ENCODE data around the gene SIGLEC1.

Gene SIGLEC1

GRCh38 chr20:3744806-3745685, 32.6 kb upstream of the SIGLEC1 start:
- peak; percentile 47 for DNase-seq (ENCODE audit: low read depth, low spot score)

DNA sequence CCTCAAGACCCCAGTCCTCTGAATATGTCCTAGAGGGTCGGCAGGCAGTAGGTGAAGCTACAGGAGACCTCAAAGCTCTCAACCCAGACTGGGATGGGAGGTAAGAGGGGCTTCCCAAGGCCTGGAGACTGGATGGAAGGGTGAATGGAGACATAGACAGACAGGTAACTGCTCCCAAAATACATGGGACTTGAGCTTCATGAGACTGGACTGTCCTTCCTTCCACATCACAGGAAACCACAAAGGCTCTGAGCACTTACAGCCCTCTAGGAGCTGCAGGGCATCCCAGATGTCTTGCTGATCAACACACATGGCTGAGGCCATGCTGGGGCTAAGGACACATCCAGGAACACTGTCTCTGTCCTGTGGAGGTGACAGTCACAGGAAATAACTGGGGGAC, 31.6 kb upstream of the SIGLEC1 start:
- no peak for DNase-seq (ENCODE audit: low read depth, low spot score)

DNA sequence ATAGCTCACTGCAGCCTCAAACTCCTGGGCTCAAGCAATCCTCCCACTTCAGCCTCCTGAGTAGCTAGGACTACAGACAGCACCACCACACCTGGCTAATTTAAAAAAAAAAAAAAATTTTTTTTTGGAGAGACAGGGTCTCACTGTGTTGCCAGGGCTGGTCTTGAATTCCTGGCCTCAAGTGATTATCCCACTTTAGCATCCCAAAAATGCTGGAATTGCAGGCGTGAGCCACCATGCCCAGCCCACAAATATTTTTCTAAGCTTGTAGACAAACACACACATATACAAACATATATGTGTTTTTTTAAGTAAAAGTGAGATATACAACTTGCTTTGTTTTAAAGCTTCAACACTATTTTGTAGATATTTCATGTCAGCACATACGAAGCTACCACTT, 30.9 kb upstream of the SIGLEC1 start:
- DNase-seq (ENCODE audit: low read depth, low spot score) = no peak

DNA sequence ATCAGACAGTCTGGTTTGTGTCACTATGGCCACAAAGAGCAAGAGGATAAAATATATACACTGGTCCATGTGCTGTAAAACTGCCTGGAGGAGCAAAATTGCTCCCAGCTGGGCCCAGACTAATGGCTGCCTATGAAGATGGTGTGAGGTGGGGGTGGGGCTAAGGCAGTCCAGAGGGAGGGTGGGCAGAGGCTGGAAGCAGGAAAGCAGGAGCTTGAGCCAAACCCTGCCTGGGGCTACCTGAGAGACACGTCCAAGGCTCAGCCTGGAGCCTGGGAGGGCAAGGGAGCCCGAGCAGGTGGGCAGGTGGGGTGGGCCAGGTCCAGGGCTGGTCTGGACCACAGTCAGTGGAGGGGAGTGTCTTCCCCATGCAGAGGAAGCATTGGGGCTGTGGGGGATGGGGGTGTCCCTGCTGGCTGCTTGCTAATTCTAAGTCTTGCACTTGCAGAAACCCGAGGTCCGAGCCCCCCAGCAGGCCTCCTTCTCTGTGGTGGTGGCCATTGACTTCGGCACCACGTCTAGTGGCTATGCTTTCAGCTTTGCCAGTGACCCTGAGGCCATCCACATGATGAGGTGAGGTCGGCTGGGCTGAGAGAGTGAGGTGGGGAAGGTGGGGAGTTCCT, 29.5 kb upstream of the SIGLEC1 start:
- no peak for DNase-seq (ENCODE audit: low read depth, low spot score)

DNA sequence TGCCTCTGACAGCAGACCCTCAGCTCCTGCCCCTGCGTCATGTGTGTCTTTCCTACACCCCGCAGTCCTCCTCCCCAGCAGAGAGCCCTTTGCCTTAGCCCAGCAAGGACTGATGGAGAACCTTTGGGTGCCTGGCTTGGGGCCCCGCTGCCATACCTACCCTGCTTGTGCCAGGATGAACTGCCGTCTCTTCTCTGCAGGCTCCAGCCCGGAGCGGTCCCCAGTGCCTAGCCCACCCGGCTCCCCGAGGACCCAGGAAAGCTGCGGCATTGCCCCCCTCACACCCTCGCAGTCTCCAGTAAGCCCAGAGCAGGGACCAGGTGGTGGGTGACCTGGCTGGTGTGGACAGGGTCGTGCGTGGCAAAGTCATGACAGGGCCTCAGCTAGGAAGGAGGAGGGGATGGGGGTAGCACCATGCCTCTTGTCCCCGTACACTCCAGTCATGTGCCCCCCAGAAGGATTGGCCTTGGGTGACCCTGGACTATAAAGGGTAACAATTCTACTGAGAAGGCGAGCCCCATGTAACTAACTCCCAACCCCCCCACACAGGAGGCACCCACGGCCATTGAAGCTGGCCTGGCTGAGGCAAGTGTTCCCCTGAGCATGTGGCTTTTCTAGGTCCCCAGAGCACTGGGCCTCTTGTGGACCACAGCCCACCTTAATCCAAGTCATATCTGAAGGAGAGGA, 28.4 kb upstream of the SIGLEC1 start:
- DNase-seq (ENCODE audit: low read depth, low spot score) = no peak

DNA sequence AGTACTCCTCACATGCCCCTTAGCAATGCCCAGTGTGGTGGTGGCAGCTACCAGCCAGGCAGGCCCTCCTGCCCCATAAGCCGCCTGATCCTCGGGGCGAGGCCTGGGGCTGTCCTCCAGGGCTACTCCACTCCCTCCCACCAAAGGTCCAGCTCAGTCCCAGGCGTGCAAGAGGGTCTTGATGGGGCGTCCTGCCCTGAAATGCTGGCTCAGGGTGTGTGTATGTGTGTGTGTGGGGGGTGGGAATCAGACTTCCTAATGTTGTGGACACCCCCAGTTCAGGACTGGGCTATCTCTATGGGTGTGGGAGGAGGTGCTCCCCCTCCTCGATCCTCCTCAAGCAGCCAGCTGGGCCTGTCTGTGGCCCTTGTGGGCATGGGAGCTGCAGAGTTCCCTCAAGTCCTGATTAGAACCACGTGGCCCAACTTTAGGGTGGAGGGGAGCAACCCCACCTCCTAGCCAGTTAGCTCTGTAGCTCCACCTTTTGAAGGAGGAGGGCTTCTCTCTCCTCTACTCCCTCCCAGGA, 27.6 kb upstream of the SIGLEC1 start:
- no peak for DNase-seq (ENCODE audit: low read depth, low spot score)

GRCh38 chr20:3739054-3739925, 26.9 kb upstream of the SIGLEC1 start:
- no peak for DNase-seq (ENCODE audit: low read depth, low spot score)

DNA sequence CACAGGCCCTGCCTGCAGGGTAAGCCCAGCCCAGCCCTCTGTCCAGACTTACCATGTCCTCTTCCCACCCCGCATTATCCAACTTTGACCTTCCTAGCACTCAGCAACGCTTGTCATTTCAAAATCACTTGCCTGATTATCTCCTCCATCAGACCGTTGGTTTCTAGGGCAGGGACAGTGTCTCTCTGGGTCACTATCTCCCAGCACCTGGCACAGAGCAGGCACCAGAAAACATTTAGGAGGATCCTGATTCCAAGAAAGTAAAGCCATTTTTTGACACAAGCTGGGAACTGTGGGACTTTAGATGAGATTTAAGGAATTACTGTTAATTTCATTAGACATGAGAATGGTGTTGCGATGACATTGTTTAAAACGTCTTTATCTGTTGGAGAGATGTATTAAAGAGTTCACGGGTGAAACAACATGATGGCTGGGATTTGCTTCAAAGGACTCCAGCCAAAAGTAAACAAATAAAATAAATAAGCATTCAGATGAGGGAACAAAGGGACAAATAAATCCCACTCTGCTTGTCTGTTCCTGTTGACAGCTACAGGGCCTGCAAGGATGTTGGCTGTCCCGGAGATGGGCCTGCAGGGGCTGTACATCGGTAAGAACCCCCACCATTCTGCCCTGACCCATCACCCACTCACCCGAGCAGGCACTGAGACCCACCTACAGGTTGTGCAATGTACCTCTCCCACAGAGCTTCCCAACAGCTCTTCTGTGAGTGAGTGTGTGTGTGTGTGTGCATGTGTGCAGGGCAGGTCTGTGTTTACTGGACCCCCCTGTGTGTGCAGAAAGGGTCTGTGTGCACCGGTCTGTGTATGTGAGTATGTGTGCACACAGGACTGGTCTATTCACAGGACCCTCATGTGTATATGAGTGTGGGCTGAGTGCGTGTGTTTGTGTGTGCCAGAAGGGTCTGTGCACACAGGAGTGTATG, 26.0 kb upstream of the SIGLEC1 start:
- DNase-seq (ENCODE audit: low read depth, low spot score) = no peak

DNA sequence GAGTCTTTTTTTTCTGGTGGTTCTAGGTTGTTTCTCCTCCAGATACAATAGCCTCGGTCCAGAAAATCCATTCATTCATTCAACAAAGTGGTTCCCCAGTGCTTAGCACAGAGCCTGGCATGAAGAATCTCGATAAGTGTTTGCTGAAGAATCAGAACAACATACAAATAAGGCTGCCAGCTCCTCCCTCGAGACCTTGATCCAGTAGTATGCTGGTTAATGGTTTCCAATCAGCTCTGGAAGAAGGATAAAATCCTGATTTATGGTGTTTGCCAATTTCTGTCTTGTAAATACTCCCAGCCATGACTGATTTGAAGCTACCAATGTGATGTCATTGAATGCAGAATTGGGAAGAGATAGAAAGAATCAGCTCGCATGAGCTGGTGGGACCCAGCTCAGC, 23.4 kb upstream of the SIGLEC1 start:
- no peak for DNase-seq (ENCODE audit: low read depth, low spot score)

DNA sequence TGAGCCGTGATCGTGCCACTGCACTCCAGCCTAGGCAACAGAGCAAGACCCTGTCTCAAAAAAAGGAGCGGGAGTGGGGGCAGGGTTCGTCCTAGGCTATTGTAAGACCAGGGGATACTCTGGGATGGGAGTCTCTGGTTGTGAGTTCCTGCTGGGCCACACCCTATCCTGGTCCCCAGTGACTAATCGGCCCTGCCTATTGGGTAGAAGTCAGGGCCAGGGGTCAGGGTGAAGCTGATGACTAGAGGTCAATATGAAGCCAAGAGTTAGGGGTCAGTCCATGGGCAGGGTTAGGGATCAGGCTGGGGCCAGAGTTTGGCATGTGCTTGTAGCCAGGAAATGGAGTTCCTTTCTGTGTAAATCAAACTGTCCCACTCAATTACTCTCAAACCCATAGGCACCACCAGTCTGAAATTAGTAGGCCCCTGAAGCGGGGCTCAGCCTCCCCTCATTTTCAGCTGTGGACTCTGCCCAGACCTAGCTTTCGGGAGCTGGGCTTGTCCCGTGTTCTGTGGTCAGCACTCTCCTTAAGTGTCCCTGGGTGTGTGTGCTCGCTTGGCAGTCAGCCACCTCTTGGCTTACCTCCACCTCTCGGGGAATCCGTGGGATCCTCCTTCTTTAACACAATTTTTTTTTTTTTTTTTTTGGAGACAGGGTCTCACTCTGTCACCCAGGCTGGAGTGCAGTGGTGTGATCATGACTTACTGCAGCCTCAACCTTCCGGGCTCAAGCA, 21.9 kb upstream of the SIGLEC1 start:
- no peak for DNase-seq (ENCODE audit: low read depth, low spot score)

DNA sequence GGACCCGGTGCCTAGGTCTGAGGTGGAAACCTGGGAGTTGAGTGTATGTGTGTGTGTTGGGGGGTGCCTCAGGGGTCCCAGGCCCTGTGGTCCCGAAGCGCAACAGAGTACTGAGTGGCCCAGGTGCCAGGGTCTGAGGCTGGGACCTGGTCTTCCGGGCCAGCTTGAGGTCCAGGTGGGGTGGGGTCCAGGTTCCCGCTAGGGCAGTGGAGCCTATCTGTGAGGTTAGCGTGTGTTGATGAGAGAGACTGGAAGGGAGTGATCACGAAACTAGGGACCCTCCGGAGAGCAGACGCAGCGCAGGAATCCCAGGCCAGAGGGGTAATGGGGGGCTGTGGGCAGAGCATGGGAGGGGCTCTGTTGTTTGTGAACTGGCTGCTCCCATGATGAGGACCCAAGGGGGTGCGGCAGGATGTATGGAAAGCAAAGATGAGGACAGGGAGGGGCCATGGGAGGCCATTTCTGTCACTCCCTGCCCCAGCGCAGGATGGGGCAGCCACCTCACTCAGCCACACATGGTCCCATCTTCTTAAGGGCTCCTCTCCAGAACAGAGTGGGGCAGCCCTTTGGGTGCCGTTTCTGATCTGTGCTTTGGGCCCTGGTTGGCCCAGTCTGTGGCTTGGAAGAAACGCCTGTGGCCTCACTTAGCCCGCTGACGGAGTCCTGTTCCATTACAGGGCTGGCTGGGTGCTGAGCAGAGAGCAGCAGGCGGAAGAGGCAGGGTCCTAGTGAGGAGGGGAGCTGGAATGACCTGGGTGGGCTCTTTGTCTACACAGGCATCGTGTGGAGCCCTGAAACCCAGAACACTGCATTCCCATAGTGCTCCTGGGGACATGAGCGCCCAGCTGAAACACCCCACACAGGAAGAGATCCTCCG, 21.0 kb upstream of the SIGLEC1 start:
- DNase-seq (ENCODE audit: low read depth, low spot score) = no peak

DNA sequence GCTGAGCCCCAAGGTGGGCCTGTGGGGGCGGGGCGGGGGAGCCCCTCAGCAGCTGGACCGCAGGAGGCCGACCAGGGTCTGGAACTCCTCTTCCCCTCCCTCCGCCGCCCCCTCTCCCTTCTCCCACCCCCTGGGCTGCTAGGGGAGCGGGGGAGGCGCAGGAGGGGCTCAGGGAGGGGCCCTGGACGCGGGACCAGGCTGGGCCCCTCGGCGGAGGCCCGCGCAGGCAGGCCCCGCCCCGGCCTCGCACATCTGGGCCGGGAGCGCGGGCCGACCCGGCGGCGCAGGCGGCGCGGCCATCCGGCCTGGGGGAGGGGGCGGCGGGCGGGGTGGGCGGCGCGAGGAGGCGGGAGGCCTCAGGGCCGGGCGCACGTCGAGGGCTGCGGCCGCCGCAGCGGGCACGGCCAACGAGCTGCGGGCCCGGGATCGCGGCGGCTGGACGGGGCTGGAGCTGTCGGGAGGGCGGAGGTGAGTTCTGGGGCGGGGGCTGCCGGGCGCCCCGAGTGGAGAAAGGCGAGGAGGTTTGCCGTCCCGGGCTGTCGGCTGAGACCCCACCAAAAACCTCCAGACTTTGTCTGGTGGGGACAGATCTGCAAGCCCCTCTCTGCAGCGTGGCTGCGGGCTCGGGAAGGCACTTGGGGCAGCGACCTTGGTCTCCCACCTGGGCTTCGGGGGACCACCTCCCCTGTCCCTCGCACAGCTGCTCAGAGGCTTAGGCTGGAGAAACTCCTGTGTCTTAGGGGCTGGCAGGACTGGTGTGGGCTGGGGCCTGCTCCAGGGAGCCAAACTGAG, 20.1 kb upstream of the SIGLEC1 start, which contains the start of gene HSPA12B:
Gene HSPA12B, plus strand, starts transcription at position 359 of the 792 bp plus-strand sequence. CDS start 5,990 bp downstream, outside the sequence.
- DNase-seq (ENCODE audit: low read depth, low spot score) = no peak

DNA sequence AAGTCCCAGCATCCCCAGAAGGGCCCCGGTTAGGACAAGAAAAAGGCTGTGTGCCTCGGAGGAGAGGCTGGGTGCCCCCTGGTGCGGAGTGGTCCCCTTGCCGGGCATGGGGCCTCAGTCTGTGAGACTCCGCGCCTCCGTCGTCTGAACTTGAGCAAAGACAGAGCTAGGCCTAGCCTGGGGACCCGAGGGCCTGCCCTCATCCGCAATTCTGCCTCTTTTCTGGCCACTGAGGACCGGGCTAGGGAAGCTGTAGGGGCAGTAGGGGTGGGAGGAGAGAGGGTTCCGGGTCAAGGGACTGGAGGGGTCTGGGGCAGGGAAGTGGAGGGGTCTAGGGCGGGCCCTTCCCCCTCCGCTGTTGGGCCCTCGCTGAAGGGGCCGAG, 19.5 kb upstream of the SIGLEC1 start:
- no peak for DNase-seq (ENCODE audit: low read depth, low spot score)

GRCh38 chr20:3730803-3731672, 18.6 kb upstream of the SIGLEC1 start:
- DNase-seq (ENCODE audit: low read depth, low spot score) = no peak

DNA sequence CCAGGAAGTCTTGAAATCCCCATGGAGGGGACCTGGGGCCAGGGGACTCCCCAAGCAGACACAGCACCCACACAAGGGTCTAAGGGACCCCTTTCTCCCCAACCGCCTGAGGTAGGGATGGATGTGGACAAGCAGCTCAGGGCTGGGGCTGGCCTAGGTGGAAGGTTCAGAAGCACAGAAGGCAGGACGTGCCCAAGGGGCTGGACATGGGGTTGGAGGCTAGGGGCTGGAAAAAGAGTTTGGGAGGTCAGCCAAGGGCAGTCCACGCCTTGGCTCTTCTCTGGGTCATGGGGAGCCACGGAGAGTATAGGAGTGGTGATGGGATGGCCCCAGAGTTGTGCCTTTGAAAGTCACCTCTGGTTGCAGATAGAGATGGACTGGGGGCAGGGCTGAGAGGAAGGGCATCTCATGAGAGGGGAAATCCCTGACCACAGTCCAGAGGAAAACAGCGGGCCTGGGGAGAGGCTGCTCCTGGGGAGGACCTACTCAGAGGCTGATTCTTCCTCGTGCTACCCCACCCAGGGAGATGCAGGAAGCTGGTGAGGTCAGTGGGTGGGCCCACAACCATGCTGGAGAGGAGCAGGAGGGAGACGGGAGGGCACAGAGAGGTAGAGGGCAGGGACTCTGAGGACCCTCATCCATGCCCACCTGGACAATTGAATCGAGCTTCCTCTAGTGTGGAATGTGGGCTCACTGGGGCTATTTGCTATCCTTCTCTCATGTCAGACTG, 17.6 kb upstream of the SIGLEC1 start:
- no peak for DNase-seq (ENCODE audit: low read depth, low spot score)

GRCh38 chr20:3729378-3729777, 17.0 kb upstream of the SIGLEC1 start:
- no peak for DNase-seq (ENCODE audit: low read depth, low spot score)
